K562 (cell line): ENCODE results near the gene MAU2. TPM values are rescaled to one million over a fixed set of nuclear protein-coding genes. Genes with fewer than 3 reads are reported as not detected.

Experiments
- ATAC-seq: fragments of 200-7000 bp; cut with Tn5 transposase; 3 replicates; pipeline ENCODE4 v1.9.1; 2020; ENCODE audit warnings: moderate library complexity
- BruUV-seq: library from RNA; stranded (reverse); fragments of 400-500 nt; replicated peaks from 2 replicates; lab custom pipeline; 2021; lab: Mats Ljungman, UMichigan
- CTCF ChIA-PET: fragments of 300-600 bp; formaldehyde crosslinking; extraction: SDS; loops from one replicate; lab custom pipeline; 2021; ENCODE audit warnings: low intra/inter-chr PET ratio; lab: Yijun Ruan, JAX
- POLR2A ChIA-PET: fragments of 300-600, 350-650 bp; sonication (Branson Sonifier 250); formaldehyde crosslinking; extraction: SDS; loops from one replicate; lab custom pipeline; 2021; ENCODE audit warnings: antibody characterized with exemption, inconsistent platforms; lab: Yijun Ruan, JAX
- DNase-seq, 4 experiments: peaks; one replicate each; pipeline versions ENCODE4 v3.0.0 to v3.0.0-alpha.2; 2011 to 2018; ENCODE audit warnings: low spot score in 3 of 4, mixed read lengths in 3 of 4; ENCODE audit errors: extremely low read depth in 1 of 4
- FAIRE-seq: peaks from 2 replicates; lab custom pipeline; 2011; peaks lifted over from hg19 to GRCh38; lab: Jason Lieb, UNC
- H2AFZ ChIP-seq: 2 replicates; pipeline ENCODE4 v1.6.0; 2011; ENCODE audit warnings: low read depth, low read length, control low read depth, inconsistent platforms
- H3K27ac ChIP-seq: fragments of 200-600 bp; 3 replicates; pipeline ENCODE4 v1.8.0; 2011; ENCODE audit warnings: low read depth, mild to moderate bottlenecking, control low read depth, inconsistent platforms, low read length, moderate library complexity, mixed read lengths; ENCODE audit errors: extremely low read depth
- H3K27me3 ChIP-seq, 2 experiments: fragments of 300-600 bp in 1 of 2; 2 replicates in 1 of 2; 3 replicates in 1 of 2; pipeline versions ENCODE4 v1.6.0 to v1.8.0; 2011; ENCODE audit warnings: inconsistent platforms in 2 of 2, low read length in 2 of 2, mild to moderate bottlenecking in 1 of 2, mixed read lengths in 1 of 2, moderate library complexity in 1 of 2; ENCODE audit not compliant: control insufficient read depth in 2 of 2, insufficient read depth in 2 of 2
- H3K36me3 ChIP-seq: fragments of 300-600 bp; 3 replicates; pipeline ENCODE4 v1.8.0; 2011; ENCODE audit warnings: mild to moderate bottlenecking, low read length, inconsistent platforms; ENCODE audit not compliant: control insufficient read depth, insufficient read depth
- H3K4me1 ChIP-seq, 2 experiments: fragments of 200-600 bp in 1 of 2; replicated peaks in 1 of 2; 2 replicates in 1 of 2; 3 replicates in 1 of 2; pipeline versions ENCODE4 v1.5.1 to v1.8.0; 2011; ENCODE audit warnings: inconsistent platforms in 2 of 2, low read length in 2 of 2, mild to moderate bottlenecking in 1 of 2, mixed read lengths in 1 of 2, moderate library complexity in 1 of 2; ENCODE audit not compliant: control insufficient read depth in 2 of 2, insufficient read depth in 2 of 2
- H3K4me2 ChIP-seq: 2 replicates; pipeline ENCODE4 v1.6.1; 2011; ENCODE audit warnings: low read length, control low read depth, inconsistent platforms, mixed read lengths; ENCODE audit not compliant: insufficient read depth
- H3K4me3 ChIP-seq: fragments of 200-600 bp; sonication (generic), shearing (Covaris generic); 2 replicates; pipeline ENCODE4 v1.5.1; 2016; ENCODE audit warnings: control low read depth, inconsistent platforms
- H3K79me2 ChIP-seq: fragments of 200-600 bp; 3 replicates; pipeline ENCODE4 v1.8.0; 2011; ENCODE audit warnings: low read length, inconsistent platforms; ENCODE audit not compliant: control insufficient read depth, insufficient read depth
- H3K9ac ChIP-seq, 2 experiments: 2 replicates each; pipeline versions ENCODE4 v1.6.0 to v1.6.1; 2011; ENCODE audit warnings: low read depth in 2 of 2, low read length in 2 of 2, control low read depth in 1 of 2, inconsistent platforms in 1 of 2, mild to moderate bottlenecking in 1 of 2, mixed read lengths in 1 of 2; ENCODE audit not compliant: insufficient read depth in 1 of 2
- H3K9me1 ChIP-seq: one replicate; pipeline ENCODE4 v1.6.0; 2011; ENCODE audit warnings: inconsistent platforms, mild to moderate bottlenecking, low read length, moderate library complexity; ENCODE audit not compliant: control insufficient read depth, insufficient read depth
- H3K9me3 ChIP-seq: replicated peaks from 2 replicates; pipeline ENCODE4 v1.5.1; 2011; ENCODE audit warnings: low read depth, low read length, inconsistent platforms; ENCODE audit not compliant: control insufficient read depth, insufficient read depth
- H4K20me1 ChIP-seq: replicated peaks from 2 replicates; pipeline ENCODE4 v1.6.1; 2011; ENCODE audit warnings: low read length, inconsistent platforms, mixed read lengths; ENCODE audit not compliant: control insufficient read depth, insufficient read depth
- CHCHD3 ChIP-seq: fragments of 250-450 bp; sonication (Bioruptor Pico); IDR thresholded peaks from 2 replicates; pipeline ENCODE4 v2.1.2; 2022; ENCODE audit warnings: mild to moderate bottlenecking
- POLR2G ChIP-seq: fragments of 200-400 bp; formaldehyde crosslinking; IDR thresholded peaks from 2 replicates; pipeline ENCODE4 v1.6.1; 2017; ENCODE audit warnings: low read depth, mild to moderate bottlenecking, antibody characterized with exemption, low read length, moderate library complexity
- RBM17 ChIP-seq: fragments of 200-400 bp; formaldehyde crosslinking; IDR thresholded peaks from 2 replicates; pipeline ENCODE4 v1.6.1; 2017; ENCODE audit warnings: low read depth, mild to moderate bottlenecking, low read length, borderline replicate concordance
- ZNF655 ChIP-seq: fragments of 250-450 bp; sonication (Bioruptor Pico); IDR thresholded peaks from 2 replicates; pipeline ENCODE4 v1.5.0; 2021
- WGBS: fragments of 100-300 bp; shearing (Covaris generic); methylation state at CpG from one replicate; pipeline ENCODE4 v1.1.6; 2016; ENCODE audit warnings: low coverage, mixed read lengths; ENCODE audit not compliant: insufficient coverage; ENCODE audit errors: missing lambda C conversion rate; 5-methylcytosine and 5-hydroxymethylcytosine counted together
- in situ Hi-C: fragments of 300-500 bp; cut with MboI; formaldehyde crosslinking; loops from 4 replicates; pipeline ENCODE4 v1.15.0; 2018; ENCODE audit warnings: inconsistent platforms, mixed read lengths
- intact Hi-C: fragments of 100-400 bp; cut with micrococcal nuclease; formaldehyde crosslinking; loops from 2 replicates; pipeline ENCODE4 v1.14.2; 2022
- polyA plus RNA-seq, 8 experiments: library from polyadenylated mRNA; depleted of rRNA in 4 of 8; stranded (reverse) in 5 of 8; unstranded in 3 of 8; fragments of >200 nt; fragmentation: Nextera tagmentation in 2 of 8; fragmentation: Illumina TruSeq in 1 of 8; extraction: Ambion mirVana in 2 of 8; extraction: Trizol in 1 of 8; gene quantifications; 2 replicates each; pipeline versions ENCODE4 v1.2.1 to v1.2.3, GENCODE V29; 2011 to 2014; ENCODE audit warnings: inconsistent platforms in 1 of 8, missing spikeins in 1 of 8
- total RNA-seq, 7 experiments: library from RNA; depleted of rRNA in 6 of 7; stranded (reverse); fragments of >200 nt in 6 of 7; fragmentation: Illumina TruSeq in 2 of 7; extraction: Trizol in 2 of 7; gene quantifications; 2 replicates each; pipeline versions ENCODE4 v1.2.1 to v1.2.3, GENCODE V29; 2011 to 2021; ENCODE audit warnings: low replicate concordance in 1 of 7

The MAU2 gene
- total and polyA plus RNA-seq, 9 of the 15 experiments (the other 6 are each of a cell fraction or from before 2014, with no cell fraction given), result 1.2 to 48.1 (median 19.4) TPM

- peaks cover 3% of the 10 kb centered on the region; the same call in 1 of the 2 replicates for H4K20me1 ChIP-seq
- BruUV-seq, result no TSS peak
- intact Hi-C loops, result no loop called here
- peak overlapping the region in 1 of 2 experiments; percentile 68; a peak in 2 of 4 replicates for H3K9ac ChIP-seq
- ATAC-seq (no peak), FAIRE-seq (no peak), DNase-seq (no peak)
- H3K27ac ChIP-seq, result no peak overlapping the region
- peaks cover 4% of the 10 kb centered on the region for H3K9me1 ChIP-seq
- H3K36me3 ChIP-seq, result peaks cover 74% of the 10 kb centered on the region; the same call in 2 of the 3 replicates
- ChIA-PET CTCF (no interaction called here), POLR2A (interaction anchor here (0.6 to 2.1 kb wide), 8 partner anchors 7 to 138 kb away, joined by 3 to 9 read pairs (median 3); no protein-coding TSS in a partner anchor)
- no peak overlapping the region for H3K4me3 ChIP-seq
- H3K4me2 ChIP-seq, result no peak overlapping the region
- in situ Hi-C loops, result no loop called here
- H3K9me3 ChIP-seq, result no peaks in the 10 kb centered on the region
- TF ChIP-seq ZNF655 (no peak), RBM17 (no peak), POLR2G (peak; percentile 66), CHCHD3 (CRISPR knock-in tag) (no peak)
- H3K79me2 ChIP-seq, result no peaks in the 10 kb centered on the region; the same call in 2 of the 3 replicates
- H3K4me1 ChIP-seq, result peaks cover 0 to 4% of the 10 kb centered on the region in 2 experiments; a peak in 1 of 5 replicates
- H3K27me3 ChIP-seq, result no peaks in the 10 kb centered on the region
- no peak overlapping the region for H2AFZ ChIP-seq
- WGBS, result 92% methylated on average over 21 of the region's 22 CpGs
Measured at GRCh38 chr19:19334063-19334988, 13.7 kb downstream of the MAU2 start.
